Measurements from ENCODE around the gene TRMT10A.

TRMT10A gene

DNA sequence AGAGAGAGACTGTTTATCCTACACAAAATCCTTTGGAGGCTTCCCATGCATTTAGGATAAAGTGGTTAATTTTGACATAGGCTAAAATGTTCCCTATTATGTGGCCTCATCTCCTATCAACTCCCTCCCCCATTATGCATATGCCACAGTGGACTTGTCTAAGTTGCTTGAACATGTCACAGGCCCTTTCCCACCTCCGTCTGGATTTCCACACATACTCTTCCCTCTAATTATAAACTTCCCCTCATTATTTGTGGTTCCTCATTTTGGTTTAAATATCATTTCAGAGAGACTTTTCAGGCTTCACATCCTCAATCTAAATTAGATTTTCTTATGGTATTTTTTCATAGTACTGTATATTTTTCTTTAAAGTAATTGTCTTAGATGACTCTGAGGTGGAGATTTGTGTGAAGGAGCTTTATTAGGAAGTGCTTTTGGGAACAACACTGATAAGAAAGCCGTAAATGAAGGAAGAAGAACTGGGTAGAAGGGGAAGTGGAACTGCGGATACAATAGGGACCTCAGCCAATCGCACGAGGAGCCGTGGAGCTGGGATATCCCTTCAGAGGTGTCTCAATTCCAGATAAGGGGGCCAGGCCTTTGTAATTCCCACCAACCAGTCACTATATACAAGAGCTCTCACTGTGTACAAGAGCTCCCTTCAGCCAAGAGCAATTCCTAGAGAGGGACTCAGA is 45.1 kb downstream of the TRMT10A start:
- Histone ChIP-seq H3K4me1 (ENCODE audit: control insufficient read depth, low read length) (no peaks in the 10 kb centered on the region), H3F3A (ENCODE audit: control insufficient read depth, insufficient read depth) (no peaks in the 10 kb centered on the region), H3K9me2 (replicated peaks; ENCODE audit: control insufficient read depth, low read length) (no peaks in the 10 kb centered on the region), H3K4me2 (ENCODE audit: low read length) (no peak overlapping the region), H3K79me2 (ENCODE audit: control insufficient read depth, low read length) (no peaks in the 10 kb centered on the region), H3K27ac (ENCODE audit: low read depth, low read length) (no peak overlapping the region), H4K20me1 (ENCODE audit: control insufficient read depth, insufficient read depth, low read depth, low read length) (no peaks in the 10 kb centered on the region), H3K27me3 (ENCODE audit: control insufficient read depth, low read length) (peaks cover 12% of the 10 kb centered on the region), H3K4me3 (ENCODE audit: low read length) (no peak overlapping the region), H3K36me3 (ENCODE audit: control insufficient read depth, low read length) (no peaks in the 10 kb centered on the region), H3K9me3 (ENCODE audit: control insufficient read depth, insufficient read depth, low read length) (no peaks in the 10 kb centered on the region)
- no peak for TF ChIP-seq CTCF (IDR thresholded peaks at IDR 0.05; ENCODE audit: low read depth, low read length, poor library complexity, severe bottlenecking)
- TF ChIP-seq EZH2phosphoT487 (IDR thresholded peaks at IDR 0.05; ENCODE audit: borderline replicate concordance, low read length), result no peak

- no peaks in the 10 kb centered on the region for H4K20me1 ChIP-seq (ENCODE audit: control insufficient read depth, insufficient read depth, low read depth, low read length)
- H3K9me2 ChIP-seq (replicated peaks; ENCODE audit: control insufficient read depth, low read length), result no peaks in the 10 kb centered on the region
- TF ChIP-seq CTCF (IDR thresholded peaks at IDR 0.05; ENCODE audit: low read depth, low read length, poor library complexity, severe bottlenecking), result no peak
- TF ChIP-seq EZH2phosphoT487 (IDR thresholded peaks at IDR 0.05; ENCODE audit: borderline replicate concordance, low read length), result no peak
- H3K4me3 ChIP-seq (ENCODE audit: low read length), result no peak within 1 kb of the TSS
- H3K4me1 ChIP-seq (ENCODE audit: control insufficient read depth, low read length), result no peaks in the 10 kb centered on the region
- no peaks in the 10 kb centered on the region for H3F3A ChIP-seq (ENCODE audit: control insufficient read depth, insufficient read depth)
- H3K4me2 ChIP-seq (ENCODE audit: low read length), result no peak within 1 kb of the TSS
- H3K27ac ChIP-seq (ENCODE audit: low read depth, low read length), result no peak within 1 kb of the TSS
- H3K9me3 ChIP-seq (ENCODE audit: control insufficient read depth, insufficient read depth, low read length), result no peaks in the 10 kb centered on the region
- no peaks in the 10 kb centered on the region for H3K79me2 ChIP-seq (ENCODE audit: control insufficient read depth, low read length)
- no peaks in the 10 kb centered on the region for H3K36me3 ChIP-seq (ENCODE audit: control insufficient read depth, low read length)
- peaks cover 5% of the 10 kb centered on the region; the same call in 1 of the 2 replicates for H3K27me3 ChIP-seq (ENCODE audit: control insufficient read depth, low read length)
These were observed 53.1 kb downstream of the TRMT10A start, which contains the start of gene C4orf17 for GRCh38 chr4:99510721-99511120. Gene C4orf17 (plus strand): TSS chr4:99511021. CDS start chr4:99513082, 2,061 bp downstream.

GRCh38 chr4:99507762-99508161 is 56.1 kb downstream of the TRMT10A start:
- Histone ChIP-seq H3K27ac (ENCODE audit: low read depth, low read length) (no peak overlapping the region), H3K9me2 (replicated peaks; ENCODE audit: control insufficient read depth, low read length) (no peaks in the 10 kb centered on the region), H3K4me2 (ENCODE audit: low read length) (no peak overlapping the region)

More at GRCh38 chr4:99507762-99508161, 56.1 kb downstream of the TRMT10A start:
- Histone ChIP-seq H3F3A (ENCODE audit: control insufficient read depth, insufficient read depth) (no peaks in the 10 kb centered on the region), H3K27me3 (ENCODE audit: control insufficient read depth, low read length) (peaks cover under 1% of the 10 kb centered on the region; the same call in 1 of the 2 replicates), H3K79me2 (ENCODE audit: control insufficient read depth, low read length) (no peaks in the 10 kb centered on the region), H3K36me3 (ENCODE audit: control insufficient read depth, low read length) (no peaks in the 10 kb centered on the region), H4K20me1 (ENCODE audit: control insufficient read depth, insufficient read depth, low read depth, low read length) (no peaks in the 10 kb centered on the region), H3K4me3 (ENCODE audit: low read length) (no peak overlapping the region), H3K9me3 (ENCODE audit: control insufficient read depth, insufficient read depth, low read length) (no peaks in the 10 kb centered on the region), H3K4me1 (ENCODE audit: control insufficient read depth, low read length) (no peaks in the 10 kb centered on the region)
- TF ChIP-seq EZH2phosphoT487 (IDR thresholded peaks at IDR 0.05; ENCODE audit: borderline replicate concordance, low read length) (no peak), CTCF (IDR thresholded peaks at IDR 0.05; ENCODE audit: low read depth, low read length, poor library complexity, severe bottlenecking) (no peak)

Measured in DOHH2 (cell line).